SH-SY5Y (cell line): Measurements from ENCODE around the gene GNS.

Experiments used
- GATA2 ChIP-seq: IDR thresholded peaks from 2 replicates; pipeline ENCODE4 v1.6.1; 2011; ENCODE audit warnings: mild to moderate bottlenecking, low read depth, low read length
- GATA3 ChIP-seq: IDR thresholded peaks from 2 replicates; pipeline ENCODE4 v1.6.1; 2011; ENCODE audit warnings: low read depth, mild to moderate bottlenecking, low read length, moderate library complexity

Gene GNS

GRCh38 chr12:64724201-64724745, 34.9 kb downstream of the GNS start:
- TF ChIP-seq GATA3: no peak
- TF ChIP-seq GATA2: no peak

- TF ChIP-seq GATA3: no peak
- TF ChIP-seq GATA2: no peak
Observed at GRCh38 chr12:64723630-64724029, 35.6 kb downstream of the GNS start.

GRCh38 chr12:64722835-64723234, 36.4 kb downstream of the GNS start:
- TF ChIP-seq GATA2: no peak
- no peak for TF ChIP-seq GATA3

GRCh38 chr12:64720884-64721283, 38.3 kb downstream of the GNS start:
- TF ChIP-seq GATA3 (no peak), GATA2 (no peak)

- TF ChIP-seq GATA2 (no peak), GATA3 (no peak)
Observed at GRCh38 chr12:64718649-64719048, 40.6 kb downstream of the GNS start.

- TF ChIP-seq GATA3 (no peak), GATA2 (no peak)
Observed at GRCh38 chr12:64716839-64717455, 42.3 kb downstream of the GNS start.

GRCh38 chr12:64716371-64716770, 42.8 kb downstream of the GNS start:
- TF ChIP-seq GATA3 (no peak), GATA2 (no peak)

- TF ChIP-seq GATA3 (no peak), GATA2 (no peak)
Observed at GRCh38 chr12:64714551-64714968, 44.6 kb downstream of the GNS start.

- TF ChIP-seq GATA2 (no peak), GATA3 (no peak)
Observed at GRCh38 chr12:64713376-64713775, 45.8 kb downstream of the GNS start.

GRCh38 chr12:64709429-64709828, 49.8 kb downstream of the GNS start:
- TF ChIP-seq GATA3 (no peak), GATA2 (no peak)

- no peak for TF ChIP-seq GATA2
- TF ChIP-seq GATA3: no peak
Observed at GRCh38 chr12:64707926-64708325, 51.3 kb downstream of the GNS start.

GRCh38 chr12:64707362-64707761, 51.8 kb downstream of the GNS start:
- TF ChIP-seq GATA3: no peak
- TF ChIP-seq GATA2: no peak

- TF ChIP-seq GATA3 (no peak), GATA2 (no peak)
Observed at GRCh38 chr12:64706857-64707256, 52.3 kb downstream of the GNS start.

GRCh38 chr12:64706306-64706705, 52.9 kb downstream of the GNS start:
- TF ChIP-seq GATA2 (no peak), GATA3 (no peak)

- TF ChIP-seq GATA2 (no peak), GATA3 (no peak)
Observed at GRCh38 chr12:64701283-64701682, 57.9 kb downstream of the GNS start.

- TF ChIP-seq GATA2: no peak
- no peak for TF ChIP-seq GATA3
Observed at GRCh38 chr12:64700532-64700931, 58.7 kb downstream of the GNS start.
